GM12878 (cell line): ENCODE results near the gene EEPD1. TPM values are rescaled to one million over a fixed set of nuclear protein-coding genes. Genes with fewer than 3 reads are reported as not detected.

ENCODE experiments used
- ATAC-seq: fragments of 200-7000 bp; cut with Tn5 transposase; 3 replicates; pipeline ENCODE4 v1.9.1; 2020; ENCODE audit warnings: mild to moderate bottlenecking, moderate library complexity
- BruUV-seq: library from RNA; stranded (reverse); fragments of 400-500 nt; replicated peaks from 2 replicates; lab custom pipeline; 2021; lab: Mats Ljungman, UMichigan
- CTCF ChIA-PET: fragments of 300-600 bp; sonication (Branson Sonifier 250); formaldehyde crosslinking; extraction: SDS; loops from one replicate; lab custom pipeline; 2021; ENCODE audit warnings: inconsistent platforms; lab: Yijun Ruan, JAX
- POLR2A ChIA-PET: fragments of 350-600 bp; formaldehyde crosslinking; extraction: SDS; loops from one replicate; lab custom pipeline; 2021; ENCODE audit warnings: inconsistent platforms; lab: Charles Lee
- RAD21 ChIA-PET: fragments of 300-600 bp; sonication (Branson Sonifier 250); formaldehyde crosslinking; loops from one replicate; lab custom pipeline; 2023; ENCODE audit warnings: antibody characterized with exemption; ENCODE audit not compliant: unreplicated experiment; lab: Charles Lee
- SMC1A ChIA-PET: fragments of 300-600 bp; sonication (Branson Sonifier 250); formaldehyde crosslinking; loops from one replicate; lab custom pipeline; 2023; ENCODE audit not compliant: unreplicated experiment, uncharacterized antibody; lab: Charles Lee
- DNase-seq: peaks from one replicate; pipeline ENCODE4 v3.0.0-alpha.2; 2011; ENCODE audit warnings: low read depth, low spot score
- FAIRE-seq: peaks from 3 replicates; lab custom pipeline; 2011; peaks lifted over from hg19 to GRCh38; lab: Jason Lieb, UNC
- H2AFZ ChIP-seq: 2 replicates; pipeline ENCODE4 v1.6.0; 2011; ENCODE audit warnings: low read depth, low read length, control low read depth; ENCODE audit not compliant: control insufficient read depth
- H3K27ac ChIP-seq: 2 replicates; pipeline ENCODE4 v1.5.1; 2011; ENCODE audit warnings: control low read depth; ENCODE audit not compliant: control insufficient read depth, insufficient read depth
- H3K27me3 ChIP-seq, 2 experiments: replicated peaks in 1 of 2; 2 replicates each; pipeline versions ENCODE4 v1.6.0 to v1.6.1; 2011; ENCODE audit warnings: low read length in 1 of 2; ENCODE audit not compliant: control insufficient read depth in 2 of 2, insufficient read depth in 2 of 2
- H3K36me3 ChIP-seq, 2 experiments: 2 replicates each; pipeline ENCODE4 v1.5.1; 2011; ENCODE audit warnings: low read length in 1 of 2; ENCODE audit not compliant: control insufficient read depth in 2 of 2, insufficient read depth in 2 of 2
- H3K4me1 ChIP-seq: 2 replicates; pipeline ENCODE4 v1.6.1; 2011; ENCODE audit warnings: mild to moderate bottlenecking, low read length, moderate library complexity, mixed read lengths; ENCODE audit not compliant: control insufficient read depth, insufficient read depth
- H3K4me2 ChIP-seq: 2 replicates; pipeline ENCODE4 v1.6.0; 2011; ENCODE audit warnings: control low read depth; ENCODE audit not compliant: control insufficient read depth, insufficient read depth
- H3K4me3 ChIP-seq: fragments of 200-600 bp; sonication (generic); 2 replicates; pipeline ENCODE4 v1.5.1; 2016
- H3K79me2 ChIP-seq: 2 replicates; pipeline ENCODE4 v1.6.0; 2011; ENCODE audit warnings: low read length; ENCODE audit not compliant: control insufficient read depth, insufficient read depth
- H3K9ac ChIP-seq: 2 replicates; pipeline ENCODE4 v1.8.0; 2011; ENCODE audit warnings: low read length, control low read depth, mixed read lengths; ENCODE audit not compliant: control insufficient read depth, insufficient read depth
- H3K9me3 ChIP-seq: replicated peaks from 3 replicates; pipeline ENCODE4 v1.5.1; 2011; ENCODE audit warnings: mild to moderate bottlenecking, low read length; ENCODE audit not compliant: control insufficient read depth, insufficient read depth
- H4K20me1 ChIP-seq: 2 replicates; pipeline ENCODE4 v1.6.0; 2011; ENCODE audit not compliant: control insufficient read depth, insufficient read depth
- CHD1 ChIP-seq: IDR thresholded peaks from 2 replicates; pipeline ENCODE4 v1.6.1; 2012; ENCODE audit warnings: low read depth, low read length, improper control_type of control experiment
- ESRRA ChIP-seq: IDR thresholded peaks from 2 replicates; pipeline ENCODE4 v1.6.1; 2012; ENCODE audit warnings: mild to moderate bottlenecking, low read length, improper control_type of control experiment
- FOS ChIP-seq: IDR thresholded peaks from 3 replicates; pipeline ENCODE4 v1.6.1; 2011; ENCODE audit warnings: borderline replicate concordance; ENCODE audit not compliant: insufficient read length; ENCODE audit errors: extremely low read depth
- HDAC2 ChIP-seq: fragments of 200-600 bp; sonication (generic); IDR thresholded peaks from 2 replicates; pipeline ENCODE4 v1.6.1; 2017
- MAX ChIP-seq: IDR thresholded peaks from 2 replicates; pipeline ENCODE4 v1.6.1; 2012; ENCODE audit warnings: low read depth, low read length, improper control_type of control experiment
- MEF2A ChIP-seq: IDR thresholded peaks from 2 replicates; pipeline ENCODE4 v1.6.1; 2011; ENCODE audit warnings: low read depth, mild to moderate bottlenecking, low read length, moderate library complexity; ENCODE audit not compliant: insufficient read depth
- MTA2 ChIP-seq: fragments of 450-650 bp; IDR thresholded peaks from 2 replicates; pipeline ENCODE4 v1.6.1; 2016; ENCODE audit warnings: low read depth, mild to moderate bottlenecking, moderate library complexity
- MTA3 ChIP-seq: IDR thresholded peaks from 2 replicates; pipeline ENCODE4 v1.6.1; 2012; ENCODE audit warnings: low read length, inconsistent platforms, borderline replicate concordance
- NR2C2 ChIP-seq: IDR thresholded peaks from 2 replicates; pipeline ENCODE4 v1.6.1; 2011; ENCODE audit warnings: borderline replicate concordance, low read depth; ENCODE audit not compliant: control insufficient read depth, insufficient read length
- NR2F1 ChIP-seq: fragments of 450-650 bp; conservative IDR thresholded peaks from 2 replicates; pipeline ENCODE4 v1.6.1; 2017; ENCODE audit warnings: mild to moderate bottlenecking
- TCF12 ChIP-seq: IDR thresholded peaks from 2 replicates; pipeline ENCODE4 v1.6.1; 2011; ENCODE audit warnings: low read depth, mild to moderate bottlenecking, low read length
- ZNF24 ChIP-seq: fragments of 450-650 bp; IDR thresholded peaks from 2 replicates; pipeline ENCODE4 v1.6.1; 2017; ENCODE audit warnings: antibody characterized with exemption, mild to moderate bottlenecking
- ZNF622 ChIP-seq: fragments of 450-650 bp; IDR thresholded peaks from 2 replicates; pipeline ENCODE4 v1.6.1; 2017; ENCODE audit warnings: mild to moderate bottlenecking, inconsistent platforms
- ZSCAN29 ChIP-seq: fragments of 450-650 bp; IDR thresholded peaks from 2 replicates; pipeline ENCODE4 v1.6.1; 2017; ENCODE audit warnings: mild to moderate bottlenecking, moderate library complexity
- WGBS: methylation state at CpG from one replicate; pipeline ENCODE4 v1.1.6; 2016; ENCODE audit warnings: low lambda C conversion rate; ENCODE audit not compliant: insufficient replicate concordance, insufficient coverage; ENCODE audit errors: missing lambda C conversion rate; 5-methylcytosine and 5-hydroxymethylcytosine counted together
- in situ Hi-C: fragments of 300-500 bp; cut with MboI; formaldehyde crosslinking; loops from 9 replicates; pipeline ENCODE4 v1.14.3; 2018; ENCODE audit warnings: mixed read lengths
- intact Hi-C: fragments of 100-400 bp; cut with micrococcal nuclease; formaldehyde crosslinking; loops from one replicate; pipeline ENCODE4 v1.14.2; 2022; ENCODE audit not compliant: unreplicated experiment
- polyA plus RNA-seq, 11 experiments: library from polyadenylated mRNA; depleted of rRNA in 4 of 11; unstranded in 6 of 11; stranded (reverse) in 5 of 11; fragments of >200 nt; fragmentation: Nextera tagmentation in 4 of 11; fragmentation: Illumina TruSeq in 1 of 11; extraction: Ambion mirVana in 4 of 11; extraction: Trizol in 1 of 11; gene quantifications; 1 replicate in 1 of 11; 2 replicates in 10 of 11; pipeline versions ENCODE4 v1.2.1 to v1.2.3, GENCODE V29; 2011 to 2016; ENCODE audit warnings: inconsistent platforms in 2 of 11, missing spikeins in 2 of 11, low read depth in 1 of 11
- total RNA-seq, 4 experiments: library from RNA; depleted of rRNA in 3 of 4; stranded (reverse); fragments of >200 nt in 3 of 4; fragmentation: Illumina TruSeq in 1 of 4; extraction: Trizol in 1 of 4; gene quantifications; 2 replicates each; pipeline versions ENCODE4 v1.2.1 to v1.2.3, GENCODE V29; 2013 to 2021
- TF ChIP-seq, protein P1 (sequence below): fragments of 450-650 bp; IDR thresholded peaks from 2 replicates; pipeline ENCODE4 v1.6.1; 2017; ENCODE audit warnings: mild to moderate bottlenecking, moderate library complexity

The EEPD1 gene
- total and polyA plus RNA-seq, 10 of the 15 experiments (the other 5 are each of a cell fraction or from before 2014, with no cell fraction given) = 0.24 to 2.8 (median 0.86) TPM; not detected in 1

DNA sequence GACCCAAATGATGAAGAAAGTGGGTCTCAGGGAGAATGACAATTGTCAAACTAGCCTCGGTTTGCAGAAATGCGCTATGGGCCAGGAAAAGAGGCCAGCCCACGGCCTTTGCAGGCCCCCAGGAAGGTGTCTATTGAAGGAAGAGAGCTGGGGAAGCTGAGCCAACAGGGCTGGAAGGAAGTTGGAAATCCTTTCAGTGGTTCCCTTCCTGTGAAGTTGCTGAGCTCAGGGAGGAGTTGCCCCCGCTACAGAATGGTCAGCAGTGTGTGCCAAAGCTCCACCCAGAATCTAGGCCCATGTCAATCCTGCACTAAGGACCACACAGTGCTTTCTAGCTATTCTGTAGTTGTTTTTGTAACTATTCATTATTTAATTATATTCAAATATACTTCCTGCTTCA, 145.1 kb downstream of the EEPD1 start:
- no peak overlapping the region for H2AFZ ChIP-seq
- no peak overlapping the region for H3K9ac ChIP-seq
- no peak for FAIRE-seq
- CTCF ChIA-PET = interaction anchor here (0.5 to 1.9 kb wide), 5 partner anchors 8 to 312 kb away, joined by 3 to 11 read pairs (median 3); no protein-coding TSS in a partner anchor
- intact Hi-C loops (no loop called here), in situ Hi-C loops (loop anchor here (10.0 kb wide), 1 partner anchor 373 kb away; no protein-coding TSS in a partner anchor)
- POLR2A ChIA-PET = no interaction called here
- SMC1A ChIA-PET = interaction anchor here (0.6 to 1.0 kb wide), 3 partner anchors 26 to 157 kb away, joined by 3 read pairs; no protein-coding TSS in a partner anchor
- TF ChIP-seq MAX (no peak), NR2C2 (no peak), CHD1 (no peak), FOS (no peak), NR2F1 (no peak), MTA3 (no peak), ESRRA (no peak), ZNF24 (no peak), MEF2A (no peak), ZNF622 (no peak), TCF12 (no peak), ZSCAN29 (no peak), HDAC2 (no peak), MTA2 (no peak)
- TF ChIP-seq, protein P1, sequence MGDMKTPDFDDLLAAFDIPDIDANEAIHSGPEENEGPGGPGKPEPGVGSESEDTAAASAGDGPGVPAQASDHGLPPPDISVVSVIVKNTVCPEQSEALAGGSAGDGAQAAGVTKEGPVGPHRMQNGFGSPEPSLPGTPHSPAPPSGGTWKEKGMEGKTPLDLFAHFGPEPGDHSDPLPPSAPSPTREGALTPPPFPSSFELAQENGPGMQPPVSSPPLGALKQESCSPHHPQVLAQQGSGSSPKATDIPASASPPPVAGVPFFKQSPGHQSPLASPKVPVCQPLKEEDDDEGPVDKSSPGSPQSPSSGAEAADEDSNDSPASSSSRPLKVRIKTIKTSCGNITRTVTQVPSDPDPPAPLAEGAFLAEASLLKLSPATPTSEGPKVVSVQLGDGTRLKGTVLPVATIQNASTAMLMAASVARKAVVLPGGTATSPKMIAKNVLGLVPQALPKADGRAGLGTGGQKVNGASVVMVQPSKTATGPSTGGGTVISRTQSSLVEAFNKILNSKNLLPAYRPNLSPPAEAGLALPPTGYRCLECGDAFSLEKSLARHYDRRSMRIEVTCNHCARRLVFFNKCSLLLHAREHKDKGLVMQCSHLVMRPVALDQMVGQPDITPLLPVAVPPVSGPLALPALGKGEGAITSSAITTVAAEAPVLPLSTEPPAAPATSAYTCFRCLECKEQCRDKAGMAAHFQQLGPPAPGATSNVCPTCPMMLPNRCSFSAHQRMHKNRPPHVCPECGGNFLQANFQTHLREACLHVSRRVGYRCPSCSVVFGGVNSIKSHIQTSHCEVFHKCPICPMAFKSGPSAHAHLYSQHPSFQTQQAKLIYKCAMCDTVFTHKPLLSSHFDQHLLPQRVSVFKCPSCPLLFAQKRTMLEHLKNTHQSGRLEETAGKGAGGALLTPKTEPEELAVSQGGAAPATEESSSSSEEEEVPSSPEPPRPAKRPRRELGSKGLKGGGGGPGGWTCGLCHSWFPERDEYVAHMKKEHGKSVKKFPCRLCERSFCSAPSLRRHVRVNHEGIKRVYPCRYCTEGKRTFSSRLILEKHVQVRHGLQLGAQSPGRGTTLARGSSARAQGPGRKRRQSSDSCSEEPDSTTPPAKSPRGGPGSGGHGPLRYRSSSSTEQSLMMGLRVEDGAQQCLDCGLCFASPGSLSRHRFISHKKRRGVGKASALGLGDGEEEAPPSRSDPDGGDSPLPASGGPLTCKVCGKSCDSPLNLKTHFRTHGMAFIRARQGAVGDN = no peak
- TF ChIP-seq, all 136 proteins: peak for 0
- no peak for DNase-seq
- RAD21 ChIA-PET = interaction anchor here (0.8 to 0.9 kb wide), 2 partner anchors 8 to 19 kb away, joined by 3 read pairs; no protein-coding TSS in a partner anchor
- Histone ChIP-seq H3K4me3 (no peak overlapping the region), H3K27ac (no peak overlapping the region), H3K4me1 (no peaks in the 10 kb centered on the region), H3K79me2 (no peaks in the 10 kb centered on the region), H3K27me3 (no peaks in the 10 kb centered on the region), H3K36me3 (no peaks in the 10 kb centered on the region), H3K9me3 (no peaks in the 10 kb centered on the region), H3K4me2 (no peak overlapping the region), H4K20me1 (no peaks in the 10 kb centered on the region)
- 69% methylated on average over 4 of the region's 4 CpGs for WGBS
- ATAC-seq = no peak
- BruUV-seq = no TSS peak
